Sigmoid colon (tissue), 4 donors: Measurements from ENCODE around the gene KCNJ12.

ENCODE experiments used
- EP300 ChIP-seq, 4 donors: sonication (generic); formaldehyde crosslinking; IDR thresholded peaks; one replicate each; pipeline ENCODE4 v1.6.1; 2017; ENCODE audit warnings: antibody characterized with exemption in 4 of 4
- POLR2A ChIP-seq, 2 donors: fragments of 450-650 bp; IDR thresholded peaks; one replicate each; pipeline ENCODE4 v1.6.1; 2016; ENCODE audit warnings: antibody characterized with exemption in 2 of 2, mild to moderate bottlenecking in 2 of 2, moderate library complexity in 2 of 2
- POLR2AphosphoS5 ChIP-seq, 4 donors: sonication (generic); formaldehyde crosslinking; IDR thresholded peaks; one replicate each; pipeline ENCODE4 v1.6.1; 2017; ENCODE audit warnings: antibody characterized with exemption in 4 of 4
- TF ChIP-seq, protein P1 (sequence below), 4 experiments: fragments of 450-650 bp in 3 of 4; fragments of 200-600 bp in 1 of 4; IDR thresholded peaks; one replicate each; pipeline ENCODE4 v1.5.1; 2016 to 2019; ENCODE audit warnings: antibody characterized with exemption in 4 of 4, mild to moderate bottlenecking in 3 of 4, moderate library complexity in 2 of 4

DNA sequence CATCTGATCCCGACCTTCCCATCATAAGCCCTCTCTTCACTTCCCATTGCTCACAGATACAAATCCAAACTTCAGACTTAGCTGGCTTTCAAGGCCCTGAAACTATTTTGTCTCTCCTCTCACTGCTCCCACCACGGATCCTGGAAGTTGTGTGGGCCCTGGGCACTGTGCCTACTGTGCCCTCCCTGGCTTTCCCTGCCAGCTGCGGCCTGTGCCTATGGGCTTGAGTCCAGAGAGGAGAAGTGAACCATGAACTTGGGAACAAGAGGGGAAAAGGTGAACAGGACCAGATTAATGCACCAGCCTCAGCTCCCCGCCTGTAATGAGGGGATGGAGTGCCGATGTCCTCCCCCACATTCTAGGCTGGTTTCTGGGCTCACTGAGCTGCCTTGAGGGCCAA, 18.9 kb upstream of the KCNJ12 start:
- TF ChIP-seq, protein P1, sequence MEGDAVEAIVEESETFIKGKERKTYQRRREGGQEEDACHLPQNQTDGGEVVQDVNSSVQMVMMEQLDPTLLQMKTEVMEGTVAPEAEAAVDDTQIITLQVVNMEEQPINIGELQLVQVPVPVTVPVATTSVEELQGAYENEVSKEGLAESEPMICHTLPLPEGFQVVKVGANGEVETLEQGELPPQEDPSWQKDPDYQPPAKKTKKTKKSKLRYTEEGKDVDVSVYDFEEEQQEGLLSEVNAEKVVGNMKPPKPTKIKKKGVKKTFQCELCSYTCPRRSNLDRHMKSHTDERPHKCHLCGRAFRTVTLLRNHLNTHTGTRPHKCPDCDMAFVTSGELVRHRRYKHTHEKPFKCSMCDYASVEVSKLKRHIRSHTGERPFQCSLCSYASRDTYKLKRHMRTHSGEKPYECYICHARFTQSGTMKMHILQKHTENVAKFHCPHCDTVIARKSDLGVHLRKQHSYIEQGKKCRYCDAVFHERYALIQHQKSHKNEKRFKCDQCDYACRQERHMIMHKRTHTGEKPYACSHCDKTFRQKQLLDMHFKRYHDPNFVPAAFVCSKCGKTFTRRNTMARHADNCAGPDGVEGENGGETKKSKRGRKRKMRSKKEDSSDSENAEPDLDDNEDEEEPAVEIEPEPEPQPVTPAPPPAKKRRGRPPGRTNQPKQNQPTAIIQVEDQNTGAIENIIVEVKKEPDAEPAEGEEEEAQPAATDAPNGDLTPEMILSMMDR (IDR thresholded peaks at IDR 0.05), result no peak
- TF ChIP-seq POLR2A (IDR thresholded peaks at IDR 0.05) (no peak), EP300 (IDR thresholded peaks at IDR 0.05) (no peak), POLR2AphosphoS5 (IDR thresholded peaks at IDR 0.05) (no peak)
